ENCODE measurements around the gene CTR9.

Gene CTR9

GRCh38 chr11:10761085-10761698, 10.1 kb downstream of the CTR9 start:
- TF ChIP-seq EZH2phosphoT487 (IDR thresholded peaks at IDR 0.05; ENCODE audit: borderline replicate concordance, low read length): no peak
- no peak for TF ChIP-seq CTCF (IDR thresholded peaks at IDR 0.05; ENCODE audit: low read depth, low read length, poor library complexity, severe bottlenecking)
- Histone ChIP-seq H3K36me3 (ENCODE audit: control insufficient read depth, low read length) (peaks cover 81% of the 10 kb centered on the region), H3K4me3 (ENCODE audit: low read length) (no peak overlapping the region), H3K27me3 (ENCODE audit: control insufficient read depth, low read length) (no peaks in the 10 kb centered on the region), H3F3A (ENCODE audit: control insufficient read depth, insufficient read depth) (no peaks in the 10 kb centered on the region), H3K9me2 (replicated peaks; ENCODE audit: control insufficient read depth, low read length) (no peaks in the 10 kb centered on the region), H3K4me1 (ENCODE audit: control insufficient read depth, low read length) (peaks cover 7% of the 10 kb centered on the region), H4K20me1 (ENCODE audit: control insufficient read depth, insufficient read depth, low read depth, low read length) (no peaks in the 10 kb centered on the region), H3K27ac (ENCODE audit: low read depth, low read length) (no peak overlapping the region), H3K4me2 (ENCODE audit: low read length) (no peak overlapping the region), H3K9me3 (ENCODE audit: control insufficient read depth, insufficient read depth, low read length) (no peaks in the 10 kb centered on the region), H3K79me2 (ENCODE audit: control insufficient read depth, low read length) (no peaks in the 10 kb centered on the region)

- Histone ChIP-seq H3K79me2 (ENCODE audit: control insufficient read depth, low read length) (no peaks in the 10 kb centered on the region), H3K4me2 (ENCODE audit: low read length) (no peak overlapping the region), H4K20me1 (ENCODE audit: control insufficient read depth, insufficient read depth, low read depth, low read length) (no peaks in the 10 kb centered on the region), H3K36me3 (ENCODE audit: control insufficient read depth, low read length) (peaks cover 74% of the 10 kb centered on the region), H3K9me2 (replicated peaks; ENCODE audit: control insufficient read depth, low read length) (no peaks in the 10 kb centered on the region), H3F3A (ENCODE audit: control insufficient read depth, insufficient read depth) (no peaks in the 10 kb centered on the region), H3K4me1 (ENCODE audit: control insufficient read depth, low read length) (peaks cover 7% of the 10 kb centered on the region), H3K27me3 (ENCODE audit: control insufficient read depth, low read length) (no peaks in the 10 kb centered on the region), H3K9me3 (ENCODE audit: control insufficient read depth, insufficient read depth, low read length) (no peaks in the 10 kb centered on the region), H3K27ac (ENCODE audit: low read depth, low read length) (no peak overlapping the region), H3K4me3 (ENCODE audit: low read length) (no peak overlapping the region)
- TF ChIP-seq EZH2phosphoT487 (IDR thresholded peaks at IDR 0.05; ENCODE audit: borderline replicate concordance, low read length) (no peak), CTCF (IDR thresholded peaks at IDR 0.05; ENCODE audit: low read depth, low read length, poor library complexity, severe bottlenecking) (no peak)
Measured at GRCh38 chr11:10762185-10762584, 11.1 kb downstream of the CTR9 start.

GRCh38 chr11:10762913-10763421, 11.9 kb downstream of the CTR9 start:
- Histone ChIP-seq H3K36me3 (ENCODE audit: control insufficient read depth, low read length) (peaks cover 66% of the 10 kb centered on the region), H3K27me3 (ENCODE audit: control insufficient read depth, low read length) (no peaks in the 10 kb centered on the region), H3K4me2 (ENCODE audit: low read length) (no peak overlapping the region), H3K4me1 (ENCODE audit: control insufficient read depth, low read length) (peaks cover 7% of the 10 kb centered on the region), H3K4me3 (ENCODE audit: low read length) (no peak overlapping the region), H3F3A (ENCODE audit: control insufficient read depth, insufficient read depth) (no peaks in the 10 kb centered on the region), H3K9me2 (replicated peaks; ENCODE audit: control insufficient read depth, low read length) (no peaks in the 10 kb centered on the region), H3K9me3 (ENCODE audit: control insufficient read depth, insufficient read depth, low read length) (no peaks in the 10 kb centered on the region), H4K20me1 (ENCODE audit: control insufficient read depth, insufficient read depth, low read depth, low read length) (no peaks in the 10 kb centered on the region), H3K27ac (ENCODE audit: low read depth, low read length) (no peak overlapping the region), H3K79me2 (ENCODE audit: control insufficient read depth, low read length) (no peaks in the 10 kb centered on the region)
- no peak for TF ChIP-seq EZH2phosphoT487 (IDR thresholded peaks at IDR 0.05; ENCODE audit: borderline replicate concordance, low read length)
- no peak for TF ChIP-seq CTCF (IDR thresholded peaks at IDR 0.05; ENCODE audit: low read depth, low read length, poor library complexity, severe bottlenecking)

Measured in DOHH2 (cell line).